SK-N-SH treated with all-trans-retinoic acid at 6 μM for 48 hours (cell line): ENCODE results near the gene ORC5.

Source experiments
- ATAC-seq: fragments of 200-7000 bp; cut with Tn5 transposase; 3 replicates; pipeline ENCODE4 v1.9.1; 2020; ENCODE audit warnings: mild to moderate bottlenecking, moderate library complexity
- ARNTL ChIP-seq: fragments of 450-650 bp; formaldehyde crosslinking; IDR thresholded peaks from 2 replicates; pipeline ENCODE4 v1.5.0; 2020; ENCODE audit warnings: low read depth, mild to moderate bottlenecking, moderate library complexity, borderline replicate concordance
- BACH2 ChIP-seq: fragments of 250-450 bp; sonication (Bioruptor Pico); IDR thresholded peaks from 2 replicates; pipeline ENCODE4 v1.9.0; 2021; ENCODE audit warnings: mild to moderate bottlenecking, borderline replicate concordance
- CSDC2 ChIP-seq: fragments of 250-450 bp; sonication (Bioruptor Pico); IDR thresholded peaks from 2 replicates; pipeline ENCODE4 v1.5.0; 2020; ENCODE audit warnings: mild to moderate bottlenecking, moderate library complexity
- CSRNP3 ChIP-seq: fragments of 250-450 bp; sonication (Bioruptor Pico); IDR thresholded peaks from 2 replicates; pipeline ENCODE4 v1.5.1; 2021; ENCODE audit warnings: mild to moderate bottlenecking, moderate library complexity
- ESRRG ChIP-seq: fragments of 250-450 bp; sonication (Bioruptor Pico); IDR thresholded peaks from 2 replicates; pipeline ENCODE4 v1.6.1; 2021; ENCODE audit warnings: mild to moderate bottlenecking
- GLIS3 ChIP-seq: fragments of 250-450 bp; sonication (Bioruptor Pico); IDR thresholded peaks from 2 replicates; pipeline ENCODE4 v1.5.0; 2020; ENCODE audit warnings: mild to moderate bottlenecking, moderate library complexity
- ISL1 ChIP-seq: fragments of 250-450 bp; sonication (Bioruptor Pico); IDR thresholded peaks from 2 replicates; pipeline ENCODE4 v2.1.2; 2022; ENCODE audit warnings: mild to moderate bottlenecking, moderate library complexity
- OSR1 ChIP-seq: fragments of 250-450 bp; sonication (Bioruptor Pico); IDR thresholded peaks from 2 replicates; pipeline ENCODE4 v1.8.0; 2022; ENCODE audit warnings: moderate library complexity, mild to moderate bottlenecking, inconsistent platforms
- PPARA ChIP-seq: fragments of 250-450 bp; sonication (Bioruptor Pico); IDR thresholded peaks from 2 replicates; pipeline ENCODE4 v1.5.0; 2020; ENCODE audit warnings: mild to moderate bottlenecking, borderline replicate concordance
- RARB ChIP-seq: fragments of 250-450 bp; sonication (Bioruptor Pico); IDR thresholded peaks from 2 replicates; pipeline ENCODE4 v1.8.0; 2021; ENCODE audit warnings: mild to moderate bottlenecking, moderate library complexity
- SNAI2 ChIP-seq: fragments of 250-450 bp; sonication (Bioruptor Pico); IDR thresholded peaks from 2 replicates; pipeline ENCODE4 v1.5.0; 2020; ENCODE audit warnings: mild to moderate bottlenecking, moderate library complexity
- TCF4 ChIP-seq: fragments of 250-450 bp; sonication (Bioruptor Pico); IDR thresholded peaks from 2 replicates; pipeline ENCODE4 v1.8.0; 2021; ENCODE audit warnings: mild to moderate bottlenecking, moderate library complexity, borderline replicate concordance
- TOX ChIP-seq: fragments of 250-450 bp; sonication (Bioruptor Pico); IDR thresholded peaks from 2 replicates; pipeline ENCODE4 v1.8.0; 2021; ENCODE audit warnings: mild to moderate bottlenecking, moderate library complexity, borderline replicate concordance
- ZC3H10 ChIP-seq: fragments of 250-450 bp; sonication (Bioruptor Pico); IDR thresholded peaks from 2 replicates; pipeline ENCODE4 v1.5.1; 2021; ENCODE audit warnings: mild to moderate bottlenecking, moderate library complexity
- ZFP30 ChIP-seq: fragments of 450-650 bp; formaldehyde crosslinking; IDR thresholded peaks from 2 replicates; pipeline ENCODE4 v1.5.0; 2022; ENCODE audit warnings: mild to moderate bottlenecking, moderate library complexity
- ZNF565 ChIP-seq: fragments of 450-650 bp; formaldehyde crosslinking; conservative IDR thresholded peaks from 2 replicates; pipeline ENCODE4 v1.5.0; 2020; ENCODE audit warnings: low read depth, mild to moderate bottlenecking, moderate library complexity
- ZNF8 ChIP-seq: fragments of 450-650 bp; formaldehyde crosslinking; IDR thresholded peaks from 2 replicates; pipeline ENCODE4 v1.5.0; 2020; ENCODE audit warnings: mild to moderate bottlenecking, moderate library complexity
- TF ChIP-seq, protein P1 (sequence below): fragments of 250-450 bp; sonication (Bioruptor Pico); IDR thresholded peaks from 2 replicates; pipeline ENCODE4 v1.5.1; 2020; ENCODE audit warnings: low read depth, mild to moderate bottlenecking, moderate library complexity
- TF ChIP-seq, protein P2 (sequence below): fragments of 250-450 bp; sonication (Bioruptor Pico); IDR thresholded peaks from 2 replicates; pipeline ENCODE4 v1.5.0; 2020; ENCODE audit warnings: mild to moderate bottlenecking, moderate library complexity

The ORC5 gene

DNA sequence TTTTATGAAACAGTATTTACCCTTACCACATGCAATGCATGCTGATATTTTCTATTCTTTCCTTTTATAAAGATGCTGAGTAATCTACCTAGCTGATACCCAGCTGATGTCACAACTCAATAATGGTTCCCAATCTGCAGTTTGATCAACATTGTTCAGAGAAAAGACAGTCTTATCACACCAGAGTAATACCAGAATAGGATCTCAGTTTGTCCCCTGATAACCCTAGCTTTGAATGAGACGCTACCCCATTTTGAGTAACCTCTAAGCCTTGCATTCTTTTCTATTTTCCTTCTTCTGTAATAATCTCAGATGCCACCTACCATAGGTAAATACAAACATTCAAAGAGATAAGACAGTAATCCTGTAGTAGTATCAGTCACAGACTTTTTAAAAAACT, 118.8 kb downstream of the ORC5 start:
- no peak for ATAC-seq
- TF ChIP-seq BACH2 (CRISPR knock-in tag) (no peak), GLIS3 (CRISPR knock-in tag) (no peak), PPARA (CRISPR knock-in tag) (no peak), ISL1 (no peak), ZNF8 (CRISPR knock-in tag) (no peak), TCF4 (CRISPR knock-in tag) (no peak), RARB (no peak), CSRNP3 (CRISPR knock-in tag) (no peak), CSDC2 (CRISPR knock-in tag) (no peak), ESRRG (CRISPR knock-in tag) (no peak), TOX (CRISPR knock-in tag) (no peak), ARNTL (CRISPR knock-in tag) (no peak), SNAI2 (CRISPR knock-in tag) (no peak), ZNF565 (no peak), ZC3H10 (CRISPR knock-in tag) (no peak), OSR1 (CRISPR knock-in tag) (no peak), ZFP30 (no peak)
- TF ChIP-seq, protein P1, sequence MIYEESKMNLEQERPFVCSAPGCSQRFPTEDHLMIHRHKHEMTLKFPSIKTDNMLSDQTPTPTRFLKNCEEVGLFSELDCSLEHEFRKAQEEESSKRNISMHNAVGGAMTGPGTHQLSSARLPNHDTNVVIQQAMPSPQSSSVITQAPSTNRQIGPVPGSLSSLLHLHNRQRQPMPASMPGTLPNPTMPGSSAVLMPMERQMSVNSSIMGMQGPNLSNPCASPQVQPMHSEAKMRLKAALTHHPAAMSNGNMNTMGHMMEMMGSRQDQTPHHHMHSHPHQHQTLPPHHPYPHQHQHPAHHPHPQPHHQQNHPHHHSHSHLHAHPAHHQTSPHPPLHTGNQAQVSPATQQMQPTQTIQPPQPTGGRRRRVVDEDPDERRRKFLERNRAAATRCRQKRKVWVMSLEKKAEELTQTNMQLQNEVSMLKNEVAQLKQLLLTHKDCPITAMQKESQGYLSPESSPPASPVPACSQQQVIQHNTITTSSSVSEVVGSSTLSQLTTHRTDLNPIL, result no peak
- TF ChIP-seq, protein P2, sequence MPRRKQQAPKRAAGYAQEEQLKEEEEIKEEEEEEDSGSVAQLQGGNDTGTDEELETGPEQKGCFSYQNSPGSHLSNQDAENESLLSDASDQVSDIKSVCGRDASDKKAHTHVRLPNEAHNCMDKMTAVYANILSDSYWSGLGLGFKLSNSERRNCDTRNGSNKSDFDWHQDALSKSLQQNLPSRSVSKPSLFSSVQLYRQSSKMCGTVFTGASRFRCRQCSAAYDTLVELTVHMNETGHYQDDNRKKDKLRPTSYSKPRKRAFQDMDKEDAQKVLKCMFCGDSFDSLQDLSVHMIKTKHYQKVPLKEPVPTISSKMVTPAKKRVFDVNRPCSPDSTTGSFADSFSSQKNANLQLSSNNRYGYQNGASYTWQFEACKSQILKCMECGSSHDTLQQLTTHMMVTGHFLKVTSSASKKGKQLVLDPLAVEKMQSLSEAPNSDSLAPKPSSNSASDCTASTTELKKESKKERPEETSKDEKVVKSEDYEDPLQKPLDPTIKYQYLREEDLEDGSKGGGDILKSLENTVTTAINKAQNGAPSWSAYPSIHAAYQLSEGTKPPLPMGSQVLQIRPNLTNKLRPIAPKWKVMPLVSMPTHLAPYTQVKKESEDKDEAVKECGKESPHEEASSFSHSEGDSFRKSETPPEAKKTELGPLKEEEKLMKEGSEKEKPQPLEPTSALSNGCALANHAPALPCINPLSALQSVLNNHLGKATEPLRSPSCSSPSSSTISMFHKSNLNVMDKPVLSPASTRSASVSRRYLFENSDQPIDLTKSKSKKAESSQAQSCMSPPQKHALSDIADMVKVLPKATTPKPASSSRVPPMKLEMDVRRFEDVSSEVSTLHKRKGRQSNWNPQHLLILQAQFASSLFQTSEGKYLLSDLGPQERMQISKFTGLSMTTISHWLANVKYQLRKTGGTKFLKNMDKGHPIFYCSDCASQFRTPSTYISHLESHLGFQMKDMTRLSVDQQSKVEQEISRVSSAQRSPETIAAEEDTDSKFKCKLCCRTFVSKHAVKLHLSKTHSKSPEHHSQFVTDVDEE (CRISPR knock-in tag), result no peak
